ENCODE data around the gene HIVEP2. TPM values are rescaled to one million over a fixed set of nuclear protein-coding genes. Genes with fewer than 3 reads are reported as not detected.

Gene HIVEP2
- total and polyA plus RNA-seq, 4 donors: 3.0 to 23.8 (median 11.2) TPM

DNA sequence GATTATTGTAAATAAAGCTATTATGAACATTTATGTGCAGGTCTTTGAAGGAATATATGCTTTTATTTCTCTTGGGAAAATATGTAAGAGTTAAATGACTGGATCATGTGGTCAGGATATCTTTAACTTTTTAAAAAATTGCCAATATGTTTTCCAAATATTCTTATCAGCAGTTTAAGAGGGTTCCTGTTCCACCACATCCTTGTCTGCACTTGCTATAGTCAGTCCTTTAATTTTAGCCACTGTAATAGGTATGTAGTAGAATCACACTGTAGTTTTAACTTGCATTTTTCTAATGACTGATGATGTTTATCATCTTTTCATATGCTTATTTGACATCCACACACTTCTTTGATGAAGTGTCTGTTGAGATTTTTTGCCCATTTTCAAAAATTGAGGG lies 23.6 kb upstream of the HIVEP2 start:
- TF ChIP-seq, protein P1, sequence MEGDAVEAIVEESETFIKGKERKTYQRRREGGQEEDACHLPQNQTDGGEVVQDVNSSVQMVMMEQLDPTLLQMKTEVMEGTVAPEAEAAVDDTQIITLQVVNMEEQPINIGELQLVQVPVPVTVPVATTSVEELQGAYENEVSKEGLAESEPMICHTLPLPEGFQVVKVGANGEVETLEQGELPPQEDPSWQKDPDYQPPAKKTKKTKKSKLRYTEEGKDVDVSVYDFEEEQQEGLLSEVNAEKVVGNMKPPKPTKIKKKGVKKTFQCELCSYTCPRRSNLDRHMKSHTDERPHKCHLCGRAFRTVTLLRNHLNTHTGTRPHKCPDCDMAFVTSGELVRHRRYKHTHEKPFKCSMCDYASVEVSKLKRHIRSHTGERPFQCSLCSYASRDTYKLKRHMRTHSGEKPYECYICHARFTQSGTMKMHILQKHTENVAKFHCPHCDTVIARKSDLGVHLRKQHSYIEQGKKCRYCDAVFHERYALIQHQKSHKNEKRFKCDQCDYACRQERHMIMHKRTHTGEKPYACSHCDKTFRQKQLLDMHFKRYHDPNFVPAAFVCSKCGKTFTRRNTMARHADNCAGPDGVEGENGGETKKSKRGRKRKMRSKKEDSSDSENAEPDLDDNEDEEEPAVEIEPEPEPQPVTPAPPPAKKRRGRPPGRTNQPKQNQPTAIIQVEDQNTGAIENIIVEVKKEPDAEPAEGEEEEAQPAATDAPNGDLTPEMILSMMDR (IDR thresholded peaks at IDR 0.05; ENCODE audit: control extremely low read depth, extremely low read depth): no peak
- H3K9me3 ChIP-seq (ENCODE audit: control insufficient read depth in 4 of 4, insufficient read depth in 3 of 4, low read length in 3 of 4): no peaks in the 10 kb centered on the region
- no peak overlapping the region for H3K27ac ChIP-seq (ENCODE audit: low read depth in 1 of 2, low read length in 1 of 2)
- H3K4me1 ChIP-seq (ENCODE audit: control insufficient read depth in 5 of 5, insufficient read depth in 5 of 5, low read length in 5 of 5): no peaks in the 10 kb centered on the region
- DNase-seq (no peak), ATAC-seq (ENCODE audit: insufficient read depth, low FRiP score) (no peak)
- no peaks in the 10 kb centered on the region for H3K27me3 ChIP-seq (ENCODE audit: control insufficient read depth in 3 of 3, insufficient read depth in 3 of 3, low read length in 2 of 3)
- H3K9ac ChIP-seq (ENCODE audit: insufficient read depth in 1 of 2, low read length in 2 of 2): no peak overlapping the region
- H3K4me3 ChIP-seq: no peak overlapping the region
- no peaks in the 10 kb centered on the region for H3K36me3 ChIP-seq (ENCODE audit: control insufficient read depth in 4 of 4, insufficient read depth in 4 of 4, low read length in 4 of 4)

DNA sequence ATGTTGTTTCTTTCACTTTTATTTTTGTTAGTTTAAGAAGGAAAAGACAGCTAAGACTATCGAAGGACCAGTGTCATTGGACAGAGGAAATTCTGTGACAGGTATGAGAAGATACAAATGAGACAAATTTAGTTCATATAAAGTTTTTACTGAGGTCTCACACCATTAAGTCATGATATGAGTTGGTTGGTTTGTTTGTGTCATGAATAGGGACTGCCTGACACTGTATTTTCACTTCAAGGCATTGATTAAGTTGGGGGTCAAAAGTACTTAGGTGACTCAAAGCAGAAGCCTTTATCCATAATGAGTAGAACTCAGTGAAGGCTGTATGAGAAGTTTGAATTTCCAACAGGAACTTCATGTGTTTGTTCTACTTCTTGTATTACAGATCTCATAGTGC lies 21.3 kb upstream of the HIVEP2 start:
- WGBS, 2 donors: 82 to 95% methylated on average over 1 of the region's 1 CpG
- Histone ChIP-seq H3K27me3 (ENCODE audit: control insufficient read depth in 3 of 3, insufficient read depth in 3 of 3, low read length in 2 of 3) (no peaks in the 10 kb centered on the region), H3K4me3 (no peak overlapping the region), H3K9ac (ENCODE audit: insufficient read depth in 1 of 2, low read length in 2 of 2) (no peak overlapping the region), H3K27ac (ENCODE audit: low read depth in 1 of 2, low read length in 1 of 2) (no peak overlapping the region), H3K4me1 (ENCODE audit: control insufficient read depth in 5 of 5, insufficient read depth in 5 of 5, low read length in 5 of 5) (no peaks in the 10 kb centered on the region), H3K9me3 (ENCODE audit: control insufficient read depth in 4 of 4, insufficient read depth in 3 of 4, low read length in 3 of 4) (no peaks in the 10 kb centered on the region), H3K36me3 (ENCODE audit: control insufficient read depth in 4 of 4, insufficient read depth in 4 of 4, low read length in 4 of 4) (no peaks in the 10 kb centered on the region)
- TF ChIP-seq, protein P1 (IDR thresholded peaks at IDR 0.05; ENCODE audit: control extremely low read depth, extremely low read depth): no peak
- ATAC-seq (ENCODE audit: insufficient read depth, low FRiP score) (no peak), DNase-seq (no peak)

GRCh38 chr6:142965164-142965563 lies 20.2 kb upstream of the HIVEP2 start:
- TF ChIP-seq, protein P1 (IDR thresholded peaks at IDR 0.05; ENCODE audit: control extremely low read depth, extremely low read depth): no peak
- H3K9me3 ChIP-seq (ENCODE audit: control insufficient read depth in 4 of 4, insufficient read depth in 3 of 4, low read length in 3 of 4): no peaks in the 10 kb centered on the region
- no peak overlapping the region for H3K4me3 ChIP-seq
- H3K9ac ChIP-seq (ENCODE audit: insufficient read depth in 1 of 2, low read length in 2 of 2): no peak overlapping the region
- WGBS, 2 donors: 89 to 93% methylated on average over 1 of the region's 1 CpG
- ATAC-seq (ENCODE audit: insufficient read depth, low FRiP score) (no peak), DNase-seq (no peak)
- H3K4me1 ChIP-seq (ENCODE audit: control insufficient read depth in 5 of 5, insufficient read depth in 5 of 5, low read length in 5 of 5): no peaks in the 10 kb centered on the region
- no peaks in the 10 kb centered on the region for H3K27me3 ChIP-seq (ENCODE audit: control insufficient read depth in 3 of 3, insufficient read depth in 3 of 3, low read length in 2 of 3)
- no peak overlapping the region for H3K27ac ChIP-seq (ENCODE audit: low read depth in 1 of 2, low read length in 1 of 2)
- no peaks in the 10 kb centered on the region for H3K36me3 ChIP-seq (ENCODE audit: control insufficient read depth in 4 of 4, insufficient read depth in 4 of 4, low read length in 4 of 4)

GRCh38 chr6:142960098-142960497 lies 15.1 kb upstream of the HIVEP2 start:
- DNase-seq: no peak
- Histone ChIP-seq H3K27ac (ENCODE audit: low read depth in 1 of 2, low read length in 1 of 2) (no peak overlapping the region), H3K36me3 (ENCODE audit: control insufficient read depth in 4 of 4, insufficient read depth in 4 of 4, low read length in 4 of 4) (no peaks in the 10 kb centered on the region), H3K9ac (ENCODE audit: insufficient read depth in 1 of 2, low read length in 2 of 2) (no peak overlapping the region), H3K4me3 (no peak overlapping the region), H3K4me1 (ENCODE audit: control insufficient read depth in 5 of 5, insufficient read depth in 5 of 5, low read length in 5 of 5) (no peaks in the 10 kb centered on the region), H3K27me3 (ENCODE audit: control insufficient read depth in 3 of 3, insufficient read depth in 3 of 3, low read length in 2 of 3) (no peaks in the 10 kb centered on the region), H3K9me3 (ENCODE audit: control insufficient read depth in 4 of 4, insufficient read depth in 3 of 4, low read length in 3 of 4) (no peaks in the 10 kb centered on the region)
- TF ChIP-seq, protein P1 (IDR thresholded peaks at IDR 0.05; ENCODE audit: control extremely low read depth, extremely low read depth): no peak
- no peak for ATAC-seq (ENCODE audit: insufficient read depth, low FRiP score)

Measured in lung (tissue), 12 donors.